Hepatocyte (in vitro differentiated cells): ENCODE results near the gene FBXL13.
"Not testable (repeated sequence)": the region's sequence is repeated elsewhere in the genome, so short reads cannot be mapped to it uniquely, and the experiment has no call there.

Experiments used
- EZH2phosphoT487 ChIP-seq: fragments of 200-600 bp; sonication (generic); IDR thresholded peaks from one replicate; pipeline ENCODE4 v1.6.1; 2018; ENCODE audit warnings: antibody characterized with exemption, mild to moderate bottlenecking, low read depth, moderate library complexity; ENCODE audit not compliant: unreplicated experiment, severe bottlenecking
- TF ChIP-seq, protein P1 (sequence below): fragments of 200-600 bp; sonication (generic); IDR thresholded peaks from 2 replicates; pipeline ENCODE4 v1.5.1; 2016; ENCODE audit warnings: antibody characterized with exemption, mild to moderate bottlenecking; ENCODE audit not compliant: poor library complexity

- TF ChIP-seq, protein P1, sequence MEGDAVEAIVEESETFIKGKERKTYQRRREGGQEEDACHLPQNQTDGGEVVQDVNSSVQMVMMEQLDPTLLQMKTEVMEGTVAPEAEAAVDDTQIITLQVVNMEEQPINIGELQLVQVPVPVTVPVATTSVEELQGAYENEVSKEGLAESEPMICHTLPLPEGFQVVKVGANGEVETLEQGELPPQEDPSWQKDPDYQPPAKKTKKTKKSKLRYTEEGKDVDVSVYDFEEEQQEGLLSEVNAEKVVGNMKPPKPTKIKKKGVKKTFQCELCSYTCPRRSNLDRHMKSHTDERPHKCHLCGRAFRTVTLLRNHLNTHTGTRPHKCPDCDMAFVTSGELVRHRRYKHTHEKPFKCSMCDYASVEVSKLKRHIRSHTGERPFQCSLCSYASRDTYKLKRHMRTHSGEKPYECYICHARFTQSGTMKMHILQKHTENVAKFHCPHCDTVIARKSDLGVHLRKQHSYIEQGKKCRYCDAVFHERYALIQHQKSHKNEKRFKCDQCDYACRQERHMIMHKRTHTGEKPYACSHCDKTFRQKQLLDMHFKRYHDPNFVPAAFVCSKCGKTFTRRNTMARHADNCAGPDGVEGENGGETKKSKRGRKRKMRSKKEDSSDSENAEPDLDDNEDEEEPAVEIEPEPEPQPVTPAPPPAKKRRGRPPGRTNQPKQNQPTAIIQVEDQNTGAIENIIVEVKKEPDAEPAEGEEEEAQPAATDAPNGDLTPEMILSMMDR, result not testable (repeated sequence)
- not testable (repeated sequence) for TF ChIP-seq EZH2phosphoT487
Observed at GRCh38 chr7:103106703-103107070, 32.1 kb upstream of the FBXL13 start.
